T-helper 9 cell (primary cell): ENCODE data around the gene MTG2.

Source experiments
- DNase-seq: peaks from one replicate; pipeline ENCODE4 v3.0.0-alpha.2; 2020

The MTG2 gene

GRCh38 chr20:62222266-62222850 lies 39.5 kb downstream of the MTG2 start:
- DNase-seq, result no peak

GRCh38 chr20:62222972-62223371 lies 40.1 kb downstream of the MTG2 start:
- no peak for DNase-seq

DNA sequence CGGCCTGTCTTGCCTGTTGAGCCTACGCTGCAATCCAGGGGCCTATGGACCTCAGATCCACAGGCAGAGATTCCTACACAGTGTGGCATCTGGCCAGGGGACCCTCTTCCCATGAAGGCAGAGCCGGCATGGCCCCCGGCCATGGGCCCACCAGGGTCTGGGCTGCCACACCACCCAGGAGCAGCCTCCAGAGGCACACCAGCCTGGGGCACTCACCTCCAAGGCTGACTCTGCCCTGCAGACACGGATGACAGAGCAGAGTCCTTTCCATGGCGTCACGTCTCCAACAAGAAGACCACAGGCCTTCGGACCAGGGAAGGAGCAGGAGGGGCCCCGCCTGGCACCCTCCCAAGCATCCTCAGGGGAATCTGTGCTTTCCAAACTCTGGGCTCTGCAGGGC lies 40.7 kb downstream of the MTG2 start:
- no peak for DNase-seq

- DNase-seq, result no peak
These were observed 41.5 kb downstream of the MTG2 start for GRCh38 chr20:62224113-62224855.

DNA sequence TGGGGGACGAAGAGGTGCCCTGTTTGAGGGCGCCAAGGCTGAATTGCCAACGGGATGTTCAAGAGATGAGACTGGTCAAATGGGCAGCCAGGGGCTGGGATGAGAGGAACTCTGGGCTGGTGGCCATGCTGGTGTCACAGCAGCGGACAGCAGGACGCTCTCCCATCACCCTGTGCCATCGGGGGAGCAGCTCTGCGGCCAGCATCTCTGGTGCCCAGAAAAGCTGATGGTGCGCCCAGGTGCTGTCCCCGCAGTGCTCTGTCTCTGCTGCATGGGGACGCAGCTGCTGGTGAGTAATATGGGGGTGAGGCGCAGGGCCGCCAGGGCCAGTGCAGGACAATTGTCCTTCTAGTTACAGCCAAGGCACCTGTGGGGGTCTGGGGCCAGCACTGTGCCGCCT lies 42.2 kb downstream of the MTG2 start:
- no peak for DNase-seq

GRCh38 chr20:62225820-62226635 lies 43.2 kb downstream of the MTG2 start:
- no peak for DNase-seq

GRCh38 chr20:62226707-62227590 lies 44.1 kb downstream of the MTG2 start:
- DNase-seq, result no peak

DNA sequence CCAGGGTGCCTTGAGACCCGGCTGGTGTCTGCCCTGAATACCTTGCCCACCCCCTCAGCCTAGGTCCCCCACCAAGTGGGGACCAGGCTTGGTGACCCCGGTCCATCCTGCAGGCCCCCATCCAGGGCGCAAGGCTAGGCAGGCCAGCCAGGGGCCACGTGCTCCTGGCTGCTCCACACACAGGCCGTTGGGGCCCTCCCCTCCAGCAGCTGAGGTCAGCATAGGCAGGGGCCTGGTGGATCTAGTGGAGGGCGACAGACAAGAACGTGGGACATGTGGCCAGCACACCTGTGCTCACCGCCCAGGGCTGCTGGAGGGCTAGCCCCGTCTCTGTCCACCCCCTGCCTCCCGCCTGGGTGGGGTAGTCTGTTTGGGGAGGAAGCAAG lies 44.8 kb downstream of the MTG2 start:
- DNase-seq, result no peak

DNA sequence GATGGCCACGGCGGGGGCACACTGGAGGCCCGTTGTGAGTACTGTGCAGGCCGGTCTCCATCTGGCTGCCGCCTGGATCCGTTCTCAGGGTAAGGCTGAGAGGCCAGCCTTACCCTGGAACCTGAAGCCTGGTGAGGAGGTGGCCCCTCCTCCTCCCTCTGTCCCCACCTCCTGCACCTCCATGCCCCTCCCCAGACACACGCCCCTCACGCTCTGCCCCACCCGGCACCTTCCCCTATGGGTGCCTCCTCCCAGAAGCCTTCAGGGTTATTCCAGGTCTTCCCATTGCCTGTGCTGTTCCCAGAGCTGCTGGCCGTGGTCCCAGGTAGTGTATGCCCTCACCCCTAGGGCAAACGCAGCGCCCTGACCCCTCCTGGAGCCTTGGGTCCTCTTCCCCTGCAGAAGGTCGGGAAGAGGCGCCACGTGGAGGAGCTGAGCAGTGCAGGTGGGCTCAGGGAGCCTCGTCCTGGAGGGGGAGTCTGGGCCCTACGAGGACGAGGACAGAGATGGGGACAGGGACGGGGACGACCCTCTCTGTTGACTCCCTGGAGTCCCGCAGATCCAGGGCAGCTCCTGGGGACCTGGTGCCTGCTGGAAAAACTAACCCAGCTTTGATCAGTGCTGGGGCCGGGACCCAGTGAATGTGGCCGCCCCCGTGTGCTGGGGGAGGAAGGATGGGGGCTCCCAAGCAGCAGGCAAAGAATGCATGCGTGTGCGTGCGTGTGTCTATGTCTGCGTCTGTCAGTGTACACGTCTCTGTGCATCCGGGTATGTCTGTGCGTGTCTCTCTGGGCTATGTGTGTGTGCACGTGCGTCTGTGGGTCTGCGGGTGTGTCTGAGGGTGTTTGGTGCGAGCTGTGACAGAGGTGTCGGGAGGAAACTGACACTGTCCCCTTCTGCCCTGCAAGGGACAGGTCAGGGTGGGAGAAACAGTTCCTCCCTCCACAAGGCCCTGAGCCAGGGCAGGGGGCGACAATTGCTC lies 45.4 kb downstream of the MTG2 start:
- no peak for DNase-seq

DNA sequence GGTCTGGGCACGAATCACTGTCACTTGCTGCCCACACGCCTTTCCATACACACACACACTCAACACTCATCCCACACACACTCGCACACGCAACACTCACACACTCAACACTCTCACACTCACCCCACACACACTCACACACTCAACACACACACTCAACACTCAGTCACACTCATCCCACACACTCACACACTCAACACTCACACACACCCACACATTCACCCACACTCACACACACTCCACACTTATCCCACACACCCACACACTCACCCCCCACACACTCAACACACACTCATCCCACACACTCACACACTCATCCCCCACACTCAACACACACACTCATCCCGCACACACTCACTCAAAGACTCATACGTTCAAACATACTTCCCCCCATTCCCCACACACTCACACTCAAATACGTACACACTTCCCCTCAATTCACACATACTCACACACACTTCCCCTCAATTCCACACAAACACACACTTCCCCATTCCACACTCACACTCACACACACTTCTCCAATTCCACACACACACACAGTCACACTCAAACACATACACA lies 46.2 kb downstream of the MTG2 start:
- DNase-seq, result no peak

DNA sequence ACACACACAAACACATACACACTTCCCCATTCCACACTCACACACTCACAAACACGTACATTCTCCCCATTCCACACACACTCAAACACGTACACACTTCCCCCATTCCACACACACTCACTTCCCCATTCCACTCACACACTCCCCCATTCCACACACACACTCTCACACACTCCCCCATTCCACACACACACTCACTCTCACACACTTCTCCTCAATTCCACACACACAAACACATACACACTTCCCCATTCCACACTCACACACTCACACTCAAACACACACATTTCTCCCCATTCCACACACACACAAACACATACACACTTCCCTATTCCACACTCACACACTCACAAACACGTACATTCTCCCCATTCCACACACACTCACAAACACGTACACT lies 46.8 kb downstream of the MTG2 start:
- DNase-seq, result no peak

DNA sequence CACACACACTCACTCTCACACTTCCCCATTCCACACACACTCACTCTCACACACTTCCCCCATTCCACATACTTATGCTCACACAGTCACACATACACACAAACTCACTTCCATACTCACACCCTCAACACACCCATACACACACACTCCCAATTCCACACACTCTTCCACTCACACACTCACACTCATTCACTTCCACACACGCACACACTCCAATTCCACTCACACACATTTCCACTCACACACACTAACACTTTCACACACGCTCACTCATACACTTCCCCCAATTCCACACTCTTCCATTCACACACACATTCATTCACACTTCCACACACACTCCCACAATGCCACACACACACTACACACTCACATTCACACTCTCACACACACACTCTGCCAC lies 47.4 kb downstream of the MTG2 start:
- DNase-seq, result no peak

DNA sequence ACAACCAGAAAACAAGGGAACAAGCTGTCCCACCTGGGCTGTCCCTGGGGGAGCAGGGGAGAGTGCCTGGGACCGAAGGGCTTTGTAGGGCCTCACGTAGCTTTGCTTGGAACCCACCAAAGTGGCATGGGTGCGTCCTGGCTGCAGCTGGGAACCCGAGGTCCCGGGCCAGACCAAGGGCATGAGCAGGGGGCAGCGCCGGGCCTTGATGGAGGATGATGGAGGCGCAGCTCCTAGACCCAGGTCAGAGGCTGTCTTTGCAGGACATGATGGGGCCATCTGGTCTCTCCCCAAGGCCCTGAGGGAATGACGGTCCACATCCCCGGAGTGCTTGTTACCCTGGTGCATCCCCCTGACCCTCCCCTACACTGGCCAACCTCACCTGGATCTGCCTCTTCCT lies 47.9 kb downstream of the MTG2 start:
- no peak for DNase-seq

DNA sequence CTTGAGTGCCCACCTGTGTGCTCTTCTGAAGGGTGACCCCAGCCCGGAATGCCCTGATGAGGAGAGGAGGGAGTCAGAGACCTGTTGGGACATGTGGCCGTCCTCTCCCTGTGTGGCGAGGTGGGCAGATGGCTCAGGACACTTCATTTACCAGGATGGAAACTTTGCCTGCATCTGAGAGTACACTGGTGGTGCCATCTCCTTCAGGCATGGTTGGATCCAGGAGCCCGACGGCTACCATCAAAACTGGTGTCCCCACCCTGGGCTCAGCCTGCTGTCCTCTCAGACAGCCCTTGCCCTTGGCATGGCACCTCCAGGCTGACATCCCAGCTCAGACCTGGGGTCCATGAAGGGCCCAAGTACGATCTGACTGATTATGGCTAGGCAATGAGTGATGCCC lies 48.5 kb downstream of the MTG2 start:
- no peak for DNase-seq

- no peak for DNase-seq
These were observed 49.4 kb downstream of the MTG2 start for GRCh38 chr20:62232194-62232593.

DNA sequence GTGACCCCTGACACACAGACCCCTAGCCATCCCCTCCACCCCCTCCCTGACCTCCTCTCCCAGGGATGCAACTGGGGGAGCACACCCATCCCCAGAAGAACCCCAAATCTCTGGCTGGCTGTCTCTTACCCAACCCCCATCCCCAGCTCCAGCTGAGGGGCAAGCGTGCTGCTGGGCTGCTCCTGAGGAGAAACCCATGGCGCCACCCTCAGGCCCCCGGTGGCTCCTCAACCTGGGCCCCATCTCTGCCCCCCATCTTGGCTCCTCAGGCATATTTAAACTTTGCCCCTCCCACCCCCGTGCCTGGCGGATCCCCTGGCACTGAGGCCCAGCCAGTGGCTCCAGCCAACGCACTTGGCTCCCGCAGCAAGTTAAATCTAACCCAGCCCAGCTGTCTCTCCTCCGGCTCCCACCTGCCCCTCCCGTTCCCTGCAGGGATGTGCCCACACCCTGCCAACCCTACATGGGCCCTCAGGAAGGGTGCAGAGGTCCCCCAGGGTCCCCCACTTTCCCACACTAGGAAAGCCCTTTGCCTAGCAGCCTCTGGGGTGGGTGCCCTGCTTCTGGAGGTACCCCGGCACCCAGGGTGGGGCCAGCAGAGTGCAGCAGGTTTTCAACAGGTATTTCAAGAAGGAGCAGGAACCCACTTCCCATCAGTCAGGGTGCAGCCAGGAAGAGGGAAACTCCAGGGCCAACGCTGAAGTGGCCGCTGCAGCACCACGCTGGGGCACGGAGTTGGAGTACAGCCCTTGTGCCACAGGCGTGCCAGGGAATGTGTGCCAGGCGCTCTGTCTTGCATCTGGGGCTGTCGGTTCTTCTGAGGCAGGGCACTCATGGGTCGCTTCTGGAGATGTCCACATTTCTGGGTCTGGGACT lies 50.2 kb downstream of the MTG2 start:
- no peak for DNase-seq

DNA sequence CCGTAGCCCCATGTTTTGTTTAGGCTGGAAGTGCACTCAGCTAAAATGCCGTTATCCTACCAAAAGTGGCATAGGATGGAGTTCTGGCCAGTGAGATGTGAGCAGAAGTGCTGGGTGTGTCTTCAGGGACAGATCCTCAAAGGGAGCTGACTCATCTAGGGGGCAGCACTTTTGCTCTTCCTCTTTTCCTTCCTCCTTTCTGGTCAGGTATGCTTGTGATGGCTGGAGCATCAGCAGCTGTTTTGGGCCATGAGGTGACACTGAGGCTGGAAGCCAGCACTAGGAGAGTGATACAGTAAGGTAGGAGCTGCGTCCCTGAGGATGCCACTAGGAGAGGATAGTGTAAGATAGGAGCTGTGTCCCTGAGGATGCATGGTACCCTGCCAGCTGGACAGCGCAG lies 50.9 kb downstream of the MTG2 start:
- DNase-seq, result no peak

DNA sequence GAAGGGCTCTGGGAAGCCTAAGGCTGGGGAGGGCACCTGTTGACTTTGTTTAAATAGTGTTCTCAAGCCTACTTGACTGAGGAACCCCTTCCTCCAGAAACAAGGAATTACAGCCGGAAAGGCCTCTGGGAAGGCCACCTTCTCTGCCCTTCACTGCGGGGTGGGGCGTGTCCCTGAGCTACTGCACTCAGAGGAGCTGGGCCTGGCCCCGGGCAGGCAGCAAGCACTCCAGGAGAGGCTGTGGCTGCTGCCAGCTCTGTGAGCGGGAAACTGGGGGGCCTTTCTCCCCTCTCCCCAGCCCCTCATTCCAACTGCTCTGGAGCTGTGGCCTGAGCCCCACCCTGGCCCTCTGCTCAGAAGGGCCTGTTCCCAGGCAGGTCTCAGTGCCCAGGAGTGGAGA lies 51.5 kb downstream of the MTG2 start:
- DNase-seq, result no peak

GRCh38 chr20:62235001-62235776 lies 52.4 kb downstream of the MTG2 start:
- DNase-seq, result no peak

DNA sequence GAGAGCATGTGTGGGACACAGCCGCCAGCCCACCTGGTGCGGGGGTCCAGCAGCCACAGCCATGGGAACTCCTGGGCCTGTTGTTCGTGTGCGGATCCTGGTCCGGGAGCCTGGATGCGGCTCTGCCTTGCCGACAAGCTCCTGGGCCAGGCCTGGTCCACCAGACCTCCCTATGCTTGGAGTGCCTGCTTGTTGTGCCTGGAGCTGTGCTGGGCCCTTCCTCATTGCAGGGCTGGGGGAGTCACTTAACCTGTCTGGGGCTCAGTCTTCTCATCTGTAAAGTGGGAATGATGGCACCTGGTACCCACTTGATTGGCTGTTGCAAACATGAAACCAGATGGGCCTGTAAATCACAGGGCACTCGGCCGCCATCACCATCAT lies 52.9 kb downstream of the MTG2 start:
- DNase-seq, result no peak
